ENCODE results near the gene CENPM. TPM values are rescaled to one million over a fixed set of nuclear protein-coding genes. Genes with fewer than 3 reads are reported as not detected.

CENPM gene
- total RNA-seq, 4 donors from 2014 or later = 12.7 TPM; not detected in 3

GRCh38 chr22:41966225-41966606, 19.3 kb upstream of the CENPM start:
- Histone ChIP-seq H3K4me3 (no peak overlapping the region), H3K9me3 (no peaks in the 10 kb centered on the region), H3K27ac (no peak overlapping the region), H3K4me1 (no peaks in the 10 kb centered on the region), H3K27me3 (no peaks in the 10 kb centered on the region), H3K36me3 (no peaks in the 10 kb centered on the region)
- DNase-seq = no peak
- intact Hi-C loops (cut with DNase I; ENCODE audit: low total_unique reads) = no loop called here
- TF ChIP-seq POLR2A (IDR thresholded peaks at IDR 0.05) = no peak
- TF ChIP-seq, protein P1, sequence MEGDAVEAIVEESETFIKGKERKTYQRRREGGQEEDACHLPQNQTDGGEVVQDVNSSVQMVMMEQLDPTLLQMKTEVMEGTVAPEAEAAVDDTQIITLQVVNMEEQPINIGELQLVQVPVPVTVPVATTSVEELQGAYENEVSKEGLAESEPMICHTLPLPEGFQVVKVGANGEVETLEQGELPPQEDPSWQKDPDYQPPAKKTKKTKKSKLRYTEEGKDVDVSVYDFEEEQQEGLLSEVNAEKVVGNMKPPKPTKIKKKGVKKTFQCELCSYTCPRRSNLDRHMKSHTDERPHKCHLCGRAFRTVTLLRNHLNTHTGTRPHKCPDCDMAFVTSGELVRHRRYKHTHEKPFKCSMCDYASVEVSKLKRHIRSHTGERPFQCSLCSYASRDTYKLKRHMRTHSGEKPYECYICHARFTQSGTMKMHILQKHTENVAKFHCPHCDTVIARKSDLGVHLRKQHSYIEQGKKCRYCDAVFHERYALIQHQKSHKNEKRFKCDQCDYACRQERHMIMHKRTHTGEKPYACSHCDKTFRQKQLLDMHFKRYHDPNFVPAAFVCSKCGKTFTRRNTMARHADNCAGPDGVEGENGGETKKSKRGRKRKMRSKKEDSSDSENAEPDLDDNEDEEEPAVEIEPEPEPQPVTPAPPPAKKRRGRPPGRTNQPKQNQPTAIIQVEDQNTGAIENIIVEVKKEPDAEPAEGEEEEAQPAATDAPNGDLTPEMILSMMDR (IDR thresholded peaks at IDR 0.05) = no peak

DNA sequence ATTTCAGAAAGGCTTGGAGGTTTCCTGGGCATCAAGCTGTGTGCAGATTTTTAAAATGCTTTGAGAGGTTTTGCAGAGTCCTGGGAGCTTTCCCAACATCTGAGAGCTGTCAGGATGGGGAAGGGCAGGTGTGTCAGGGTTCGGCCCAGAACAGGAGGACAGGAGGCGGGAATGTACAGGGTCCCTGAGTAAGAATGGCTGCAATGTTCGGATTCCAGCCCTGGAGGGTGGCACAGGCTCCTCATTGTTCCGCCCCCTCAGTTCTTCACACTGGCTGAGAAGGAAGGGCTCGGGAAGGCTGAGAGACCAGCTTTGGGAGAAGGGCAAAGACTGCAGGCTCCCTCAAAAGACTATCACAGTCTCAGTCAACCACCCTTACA, 17.1 kb upstream of the CENPM start:
- Histone ChIP-seq H3K27ac (no peak overlapping the region), H3K9me3 (no peaks in the 10 kb centered on the region), H3K36me3 (no peaks in the 10 kb centered on the region), H3K27me3 (no peaks in the 10 kb centered on the region), H3K4me1 (no peaks in the 10 kb centered on the region), H3K4me3 (no peak overlapping the region)
- intact Hi-C loops (cut with DNase I; ENCODE audit: low total_unique reads) = no loop called here
- TF ChIP-seq POLR2A (IDR thresholded peaks at IDR 0.05) = no peak
- DNase-seq = no peak

DNA sequence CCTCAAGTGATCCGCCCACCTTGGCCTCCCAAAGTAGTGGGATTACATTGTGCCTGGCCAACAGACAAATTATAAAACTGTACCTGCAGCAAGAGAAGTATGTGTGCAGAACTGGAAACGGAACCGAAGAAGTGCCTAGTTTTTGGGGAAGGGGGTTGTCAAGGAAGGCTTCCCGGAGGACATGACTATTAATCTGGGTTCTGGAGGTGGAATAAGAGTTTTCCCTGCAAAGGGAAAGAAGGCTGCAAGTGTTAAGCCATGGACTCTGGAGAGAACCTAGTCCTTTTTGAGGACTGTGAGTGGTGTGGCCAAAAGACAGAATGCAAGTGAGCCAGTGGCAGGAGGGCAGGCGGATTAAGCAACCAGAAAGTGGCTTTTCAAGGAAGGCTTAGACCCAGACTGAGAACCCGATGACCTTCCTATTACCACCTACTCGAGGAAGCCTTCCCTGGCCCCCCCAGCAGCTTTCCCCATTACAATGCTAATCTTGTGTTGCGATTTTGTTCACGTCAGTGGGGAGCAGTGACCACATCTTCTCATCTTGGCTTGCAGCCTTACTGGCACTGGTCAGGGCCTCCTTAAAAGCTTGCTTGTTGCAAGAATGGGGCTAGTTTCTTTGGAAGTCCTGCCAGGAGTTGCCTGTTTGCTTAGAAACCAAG, 16.6 kb upstream of the CENPM start:
- TF ChIP-seq, protein P1 (IDR thresholded peaks at IDR 0.05) = no peak
- TF ChIP-seq POLR2A (IDR thresholded peaks at IDR 0.05) = no peak
- no peak overlapping the region for H3K4me3 ChIP-seq
- intact Hi-C loops (cut with DNase I; ENCODE audit: low total_unique reads) = no loop called here
- H3K27ac ChIP-seq = no peak overlapping the region
- no peaks in the 10 kb centered on the region for H3K9me3 ChIP-seq
- H3K27me3 ChIP-seq = no peaks in the 10 kb centered on the region
- no peaks in the 10 kb centered on the region for H3K4me1 ChIP-seq
- H3K36me3 ChIP-seq = no peaks in the 10 kb centered on the region
- no peak for DNase-seq

DNA sequence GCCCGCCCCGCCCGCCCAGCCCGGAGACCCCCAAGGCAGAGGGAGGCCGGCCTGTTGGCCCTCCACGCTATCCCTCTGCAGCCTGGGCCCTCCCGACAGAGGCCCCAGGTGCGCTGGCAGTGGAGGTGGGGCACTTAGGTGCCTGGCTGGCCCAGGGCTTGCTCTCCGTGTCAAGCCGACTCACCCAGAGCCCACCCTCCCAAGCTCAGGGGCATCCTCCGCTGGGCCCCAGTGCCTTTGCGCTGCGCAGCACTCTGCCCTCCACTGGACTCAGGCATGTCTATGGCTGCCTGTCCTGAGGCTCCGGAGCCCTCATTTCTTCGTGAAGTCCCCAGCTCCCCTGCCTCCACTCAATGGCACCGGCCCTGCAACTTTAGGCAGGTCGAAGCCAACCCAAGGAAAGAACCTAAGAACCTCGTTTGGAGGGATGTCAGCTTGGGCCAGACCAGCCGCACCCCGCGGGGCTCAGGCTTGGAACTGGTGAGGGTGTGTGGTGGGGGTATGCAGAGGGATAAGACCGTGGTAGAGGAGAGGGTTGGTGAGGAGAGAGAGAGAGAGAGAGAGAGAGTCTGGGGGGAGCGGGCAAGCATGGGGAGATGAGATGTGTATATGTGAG, 11.1 kb upstream of the CENPM start:
- H3K36me3 ChIP-seq = no peaks in the 10 kb centered on the region
- H3K4me3 ChIP-seq = no peak overlapping the region
- H3K4me1 ChIP-seq = no peaks in the 10 kb centered on the region
- intact Hi-C loops (cut with DNase I; ENCODE audit: low total_unique reads) = no loop called here
- no peak for DNase-seq
- H3K9me3 ChIP-seq = no peaks in the 10 kb centered on the region
- TF ChIP-seq, protein P1 (IDR thresholded peaks at IDR 0.05) = no peak
- TF ChIP-seq POLR2A (IDR thresholded peaks at IDR 0.05) = no peak
- H3K27me3 ChIP-seq = no peaks in the 10 kb centered on the region
- no peak overlapping the region for H3K27ac ChIP-seq

GRCh38 chr22:41952713-41953112, 5.8 kb upstream of the CENPM start:
- H3K27me3 ChIP-seq = no peaks in the 10 kb centered on the region
- intact Hi-C loops (cut with DNase I; ENCODE audit: low total_unique reads) = loop anchor here (5.0 kb wide), 1 partner anchor 1010 kb away; no protein-coding TSS in a partner anchor

More at GRCh38 chr22:41952713-41953112, 5.8 kb upstream of the CENPM start:
- no peak overlapping the region for H3K27ac ChIP-seq
- H3K4me3 ChIP-seq = no peak overlapping the region
- H3K9me3 ChIP-seq = no peaks in the 10 kb centered on the region
- H3K36me3 ChIP-seq = no peaks in the 10 kb centered on the region
- DNase-seq = no peak
- TF ChIP-seq, protein P1 (IDR thresholded peaks at IDR 0.05) = no peak
- no peak for TF ChIP-seq POLR2A (IDR thresholded peaks at IDR 0.05)
- no peaks in the 10 kb centered on the region for H3K4me1 ChIP-seq

All from uterus (tissue), 4 donors.